OCI-LY3 (cell line): ENCODE results near the gene PRR13.
"Not testable (repeated sequence)": the region's sequence is repeated elsewhere in the genome, so short reads cannot be mapped to it uniquely, and the experiment has no call there.

Source experiments
- H2AFZ ChIP-seq: fragments of 200-600, 300-600 bp; shearing (Covaris generic); 2 replicates; pipeline ENCODE4 v1.6.0; 2014; ENCODE audit warnings: antibody characterized with exemption, low read depth, low read length
- H3K27ac ChIP-seq: fragments of 200-600, 300-600 bp; sonication (generic); 2 replicates; pipeline ENCODE4 v1.5.1; 2014; ENCODE audit warnings: mild to moderate bottlenecking, low read length, moderate library complexity, mixed read lengths
- H3K27me3 ChIP-seq: fragments of 200-600, 300-600 bp; sonication (generic); 2 replicates; pipeline ENCODE4 v1.6.1; 2014; ENCODE audit warnings: low read depth, low read length, mixed read lengths
- H3K36me3 ChIP-seq: fragments of 200-600, 300-600 bp; sonication (generic); replicated peaks from 2 replicates; pipeline ENCODE3; 2014; ENCODE audit warnings: low read depth, low read length, mixed read lengths
- H3K4me1 ChIP-seq: fragments of 300-600, 200-600 bp; sonication (generic); 2 replicates; pipeline ENCODE4 v1.6.1; 2014; ENCODE audit warnings: low read length, mixed read lengths
- H3K4me2 ChIP-seq: fragments of 200-600, 300-600 bp; sonication (generic); 2 replicates; pipeline ENCODE4 v1.6.1; 2014; ENCODE audit warnings: low read length, mixed read lengths
- H3K4me3 ChIP-seq: fragments of 300-600, 200-600 bp; sonication (generic); 2 replicates; pipeline ENCODE4 v1.5.1; 2014; ENCODE audit warnings: antibody characterized with exemption, mild to moderate bottlenecking, low read length, moderate library complexity
- H3K79me2 ChIP-seq: fragments of 300-600, 200-600 bp; shearing (Covaris generic); 2 replicates; pipeline ENCODE4 v1.6.1; 2014; ENCODE audit warnings: mild to moderate bottlenecking, low read length, mixed read lengths
- H3K9ac ChIP-seq: fragments of 300-600, 200-600 bp; shearing (Covaris generic); 2 replicates; pipeline ENCODE4 v1.6.0; 2014; ENCODE audit warnings: mild to moderate bottlenecking, low read length, moderate library complexity
- H3K9me3 ChIP-seq: fragments of 200-600, 300-600 bp; shearing (Covaris generic); 2 replicates; pipeline ENCODE4 v1.6.1; 2014; ENCODE audit warnings: low read length, mixed read lengths; ENCODE audit not compliant: insufficient read depth
- H4K20me1 ChIP-seq: fragments of 200-600, 300-600 bp; sonication (generic); 2 replicates; pipeline ENCODE4 v1.6.1; 2016; ENCODE audit warnings: low read length, mixed read lengths; ENCODE audit not compliant: insufficient read depth
- EZH2phosphoT487 ChIP-seq: fragments of 200-600 bp; shearing (Covaris generic); IDR thresholded peaks from 2 replicates; pipeline ENCODE4 v1.6.1; 2018; ENCODE audit warnings: antibody characterized with exemption, mixed run types, low read depth
- TF ChIP-seq, protein P1 (sequence below): fragments of 200-600, 300-600 bp; sonication (generic); IDR thresholded peaks from 2 replicates; pipeline ENCODE4 v1.5.1; 2014; ENCODE audit warnings: antibody characterized with exemption, low read length, low read depth

The PRR13 gene

DNA sequence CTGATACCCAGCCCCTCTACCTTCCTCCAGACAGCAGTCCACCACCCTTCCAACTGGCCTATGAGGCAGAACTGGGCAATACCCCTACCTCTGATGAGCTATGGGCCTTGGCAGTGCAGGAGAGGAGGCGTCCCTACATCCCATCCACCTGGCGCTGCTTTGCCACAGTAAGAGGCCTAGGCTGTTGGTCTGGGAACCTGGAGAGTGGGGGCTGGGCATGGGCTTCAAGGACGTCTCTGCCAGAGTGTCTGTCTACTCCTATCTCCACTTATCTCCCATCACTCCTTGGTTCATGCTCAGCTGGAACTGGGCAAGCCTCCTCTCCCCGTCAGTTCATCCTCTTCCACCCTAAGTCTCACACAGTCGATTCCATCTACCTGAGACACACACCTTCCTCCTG, 11.4 kb upstream of the PRR13 start:
- H3K27me3 ChIP-seq: no peaks in the 10 kb centered on the region
- H2AFZ ChIP-seq: no peak overlapping the region
- no peak overlapping the region for H3K27ac ChIP-seq
- no peak overlapping the region for H3K9ac ChIP-seq
- no peaks in the 10 kb centered on the region for H3K36me3 ChIP-seq
- H4K20me1 ChIP-seq: no peaks in the 10 kb centered on the region
- no peak for TF ChIP-seq EZH2phosphoT487
- TF ChIP-seq, protein P1, sequence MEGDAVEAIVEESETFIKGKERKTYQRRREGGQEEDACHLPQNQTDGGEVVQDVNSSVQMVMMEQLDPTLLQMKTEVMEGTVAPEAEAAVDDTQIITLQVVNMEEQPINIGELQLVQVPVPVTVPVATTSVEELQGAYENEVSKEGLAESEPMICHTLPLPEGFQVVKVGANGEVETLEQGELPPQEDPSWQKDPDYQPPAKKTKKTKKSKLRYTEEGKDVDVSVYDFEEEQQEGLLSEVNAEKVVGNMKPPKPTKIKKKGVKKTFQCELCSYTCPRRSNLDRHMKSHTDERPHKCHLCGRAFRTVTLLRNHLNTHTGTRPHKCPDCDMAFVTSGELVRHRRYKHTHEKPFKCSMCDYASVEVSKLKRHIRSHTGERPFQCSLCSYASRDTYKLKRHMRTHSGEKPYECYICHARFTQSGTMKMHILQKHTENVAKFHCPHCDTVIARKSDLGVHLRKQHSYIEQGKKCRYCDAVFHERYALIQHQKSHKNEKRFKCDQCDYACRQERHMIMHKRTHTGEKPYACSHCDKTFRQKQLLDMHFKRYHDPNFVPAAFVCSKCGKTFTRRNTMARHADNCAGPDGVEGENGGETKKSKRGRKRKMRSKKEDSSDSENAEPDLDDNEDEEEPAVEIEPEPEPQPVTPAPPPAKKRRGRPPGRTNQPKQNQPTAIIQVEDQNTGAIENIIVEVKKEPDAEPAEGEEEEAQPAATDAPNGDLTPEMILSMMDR: no peak
- H3K9me3 ChIP-seq: no peaks in the 10 kb centered on the region
- no peak overlapping the region for H3K4me3 ChIP-seq
- no peak overlapping the region for H3K4me2 ChIP-seq
- H3K4me1 ChIP-seq: no peaks in the 10 kb centered on the region
- no peaks in the 10 kb centered on the region for H3K79me2 ChIP-seq

DNA sequence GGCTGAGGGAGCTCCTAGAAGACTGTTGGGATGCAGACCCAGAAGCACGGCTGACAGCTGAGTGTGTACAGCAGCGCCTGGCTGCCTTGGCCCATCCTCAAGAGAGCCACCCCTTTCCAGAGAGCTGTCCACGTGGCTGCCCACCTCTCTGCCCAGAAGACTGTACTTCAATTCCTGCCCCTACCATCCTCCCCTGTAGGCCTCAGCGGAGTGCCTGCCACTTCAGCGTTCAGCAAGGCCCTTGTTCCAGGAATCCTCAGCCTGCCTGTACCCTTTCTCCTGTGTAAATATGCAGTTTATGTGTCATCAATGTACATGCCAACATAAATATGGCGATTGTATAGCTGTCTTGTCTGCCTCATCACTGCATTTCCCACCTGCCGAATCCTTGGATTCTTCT, 10.3 kb upstream of the PRR13 start:
- Histone ChIP-seq H3K27ac (no peak overlapping the region), H3K36me3 (no peaks in the 10 kb centered on the region), H3K9ac (no peak overlapping the region), H2AFZ (no peak overlapping the region), H3K4me1 (no peaks in the 10 kb centered on the region), H3K27me3 (no peaks in the 10 kb centered on the region), H3K79me2 (no peaks in the 10 kb centered on the region), H3K9me3 (no peaks in the 10 kb centered on the region), H3K4me2 (no peak overlapping the region), H3K4me3 (no peak overlapping the region), H4K20me1 (no peaks in the 10 kb centered on the region)
- TF ChIP-seq, protein P1: no peak
- TF ChIP-seq EZH2phosphoT487: no peak

DNA sequence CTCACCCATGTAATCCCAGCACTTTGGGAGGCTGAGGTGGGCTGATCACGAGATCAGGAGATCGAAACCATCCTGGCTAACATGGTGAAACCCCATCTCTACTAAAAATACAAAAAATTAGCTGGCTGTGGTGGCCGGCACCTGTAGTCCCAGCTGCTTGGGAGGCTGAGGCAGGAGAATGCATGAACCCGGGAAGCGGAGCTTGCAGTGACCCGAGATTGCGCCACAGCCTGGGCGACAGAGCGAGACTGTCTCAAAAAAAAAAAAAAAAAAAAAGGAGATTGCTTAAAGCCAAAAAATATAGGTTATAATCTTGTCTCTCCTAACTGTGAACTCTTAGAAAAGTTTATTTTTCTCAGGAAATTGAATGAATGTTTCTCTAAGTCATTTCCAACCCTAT, 6.2 kb upstream of the PRR13 start:
- not testable (repeated sequence) for H3K27ac ChIP-seq, H3K79me2 ChIP-seq, H2AFZ ChIP-seq, H3K9me3 ChIP-seq, H3K4me2 ChIP-seq, H3K4me3 ChIP-seq, H3K36me3 ChIP-seq, H3K9ac ChIP-seq, H3K27me3 ChIP-seq, H4K20me1 ChIP-seq, H3K4me1 ChIP-seq

DNA sequence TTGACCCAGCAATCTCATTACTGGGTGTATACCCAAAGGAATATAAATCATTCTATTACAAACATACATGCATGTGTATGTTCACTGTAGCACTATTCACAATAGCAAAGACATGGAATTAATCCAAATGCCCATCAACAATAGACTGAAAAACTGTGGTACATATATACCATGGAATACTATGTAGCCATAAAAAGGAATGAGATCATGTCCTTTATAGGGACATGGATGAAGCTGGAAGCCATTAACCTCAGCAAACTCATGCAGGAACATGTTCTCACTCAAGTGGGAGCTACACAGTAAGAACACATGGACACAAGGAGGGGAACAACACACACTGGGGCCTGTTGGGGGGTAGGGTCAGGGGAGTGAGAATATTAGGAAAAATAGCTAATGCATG, 2.0 kb upstream of the PRR13 start:
- peaks cover 24% of the 10 kb centered on the region for H3K79me2 ChIP-seq
- H3K4me2 ChIP-seq, H4K20me1 ChIP-seq, H2AFZ ChIP-seq, H3K4me3 ChIP-seq, H3K9ac ChIP-seq, H3K4me1 ChIP-seq, H3K9me3 ChIP-seq, H3K36me3 ChIP-seq, H3K27me3 ChIP-seq, H3K27ac ChIP-seq: not testable (repeated sequence)

DNA sequence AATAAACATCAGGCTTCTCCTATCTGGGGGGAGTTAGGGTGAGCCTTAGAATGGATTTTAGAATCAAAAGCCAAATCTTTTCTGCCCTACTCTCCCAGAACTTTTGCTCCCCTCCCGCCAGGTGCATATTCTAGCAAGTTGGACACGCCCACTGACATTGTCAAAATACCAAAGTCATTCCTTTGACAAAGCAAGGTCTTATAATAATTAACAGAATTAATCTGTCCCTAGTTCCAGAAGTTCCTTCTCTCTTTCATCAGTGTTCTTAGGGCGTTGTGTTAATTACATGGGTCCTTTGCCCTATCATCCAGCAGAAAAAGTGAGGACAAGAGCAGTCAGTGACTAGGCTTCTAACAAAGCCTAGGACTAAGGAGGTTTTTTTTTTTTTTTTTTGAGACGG, 2.4 kb downstream of the PRR13 start:
- no peak overlapping the region for H2AFZ ChIP-seq
- H3K4me3 ChIP-seq: no peak overlapping the region
- peaks cover 27% of the 10 kb centered on the region for H3K36me3 ChIP-seq
- H3K79me2 ChIP-seq: peaks cover 24% of the 10 kb centered on the region
- no peak overlapping the region for H3K27ac ChIP-seq
- no peak for TF ChIP-seq EZH2phosphoT487
- no peaks in the 10 kb centered on the region for H3K27me3 ChIP-seq
- peaks cover 7% of the 10 kb centered on the region; the same call in 1 of the 2 replicates for H3K4me1 ChIP-seq
- H3K9me3 ChIP-seq: no peaks in the 10 kb centered on the region
- H4K20me1 ChIP-seq: no peaks in the 10 kb centered on the region
- no peak overlapping the region for H3K9ac ChIP-seq
- H3K4me2 ChIP-seq: no peak overlapping the region

DNA sequence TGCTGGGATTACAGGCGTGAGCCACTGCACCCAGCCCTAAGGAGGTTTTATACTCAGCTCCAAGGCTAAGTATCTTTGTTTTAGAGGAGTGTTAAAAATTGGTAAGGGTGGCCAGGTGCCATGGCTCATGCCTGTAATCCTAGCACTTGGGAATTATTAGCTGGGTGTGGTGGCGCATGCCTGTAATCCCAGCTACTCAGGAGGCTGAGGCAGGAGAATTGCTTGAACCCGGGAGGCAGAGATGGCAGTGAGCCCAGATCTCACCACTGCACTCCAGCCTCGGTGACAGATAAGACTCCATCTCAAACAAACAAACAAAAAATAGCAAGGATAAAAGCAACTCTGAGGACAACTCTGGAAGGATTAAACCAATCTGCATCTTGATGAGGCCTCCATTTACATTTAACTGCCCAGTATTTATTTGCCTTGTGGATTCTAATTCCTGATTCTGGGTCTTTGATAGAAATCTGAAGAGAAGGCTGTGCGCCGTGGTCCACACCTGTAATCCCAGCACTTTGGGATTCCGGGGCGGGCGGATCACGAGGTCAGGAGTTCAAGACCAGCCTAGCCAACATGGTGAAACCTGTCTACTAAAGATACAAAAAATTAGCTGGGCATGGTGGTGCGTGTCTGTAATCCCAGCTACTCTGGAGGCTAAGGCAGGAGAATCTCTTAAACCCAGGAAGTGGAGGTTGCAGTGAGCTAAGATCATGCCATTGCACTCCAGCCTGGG, 3.2 kb downstream of the PRR13 start:
- not testable (repeated sequence) for H3K4me2 ChIP-seq, H3K27me3 ChIP-seq, H3K4me1 ChIP-seq

More for the DNA sequence above, 3.2 kb downstream of the PRR13 start:
- not testable (repeated sequence) for H3K4me3 ChIP-seq, H2AFZ ChIP-seq, H3K27ac ChIP-seq, H4K20me1 ChIP-seq, H3K9ac ChIP-seq, H3K9me3 ChIP-seq
- Histone ChIP-seq H3K79me2 (peaks cover 24% of the 10 kb centered on the region), H3K36me3 (peaks cover 27% of the 10 kb centered on the region)
